ENCODE results near the gene RAD52. TPM values are rescaled to one million over a fixed set of nuclear protein-coding genes. Genes with fewer than 3 reads are reported as not detected.

The RAD52 gene
- total RNA-seq, 4 donors from 2014 or later: 6.0 to 28.4 (median 14.3) TPM

GRCh38 chr12:966724-967123 lies 17.2 kb upstream of the RAD52 start:
- no peak for TF ChIP-seq EP300 (IDR thresholded peaks at IDR 0.05)
- TF ChIP-seq POLR2AphosphoS5 (IDR thresholded peaks at IDR 0.05): no peak
- no peak overlapping the region for H3K27ac ChIP-seq
- no peaks in the 10 kb centered on the region for H3K4me1 ChIP-seq
- H3K9me3 ChIP-seq: no peaks in the 10 kb centered on the region
- 70% methylated on average over 6 of the region's 6 CpGs for whole genome bisulfite sequencing
- H3K4me3 ChIP-seq: no peak overlapping the region
- no peak for DNase-seq (ENCODE audit: low spot score in 2 of 2)
- H3K27me3 ChIP-seq: no peaks in the 10 kb centered on the region
- H3K36me3 ChIP-seq: no peaks in the 10 kb centered on the region

GRCh38 chr12:958588-959123 lies 9.2 kb upstream of the RAD52 start:
- no peak for DNase-seq (ENCODE audit: low spot score in 2 of 2)

GRCh38 chr12:955939-956338 lies 6.4 kb upstream of the RAD52 start:
- 97% methylated on average over 6 of the region's 6 CpGs for WGBS
- Histone ChIP-seq H3K27ac (no peak overlapping the region), H3K27me3 (no peaks in the 10 kb centered on the region), H3K4me1 (peaks cover 6% of the 10 kb centered on the region), H3K4me3 (no peak overlapping the region), H3K9me3 (no peaks in the 10 kb centered on the region), H3K36me3 (no peaks in the 10 kb centered on the region)
- no peak for DNase-seq (ENCODE audit: low spot score in 2 of 2)
- TF ChIP-seq POLR2A (IDR thresholded peaks at IDR 0.05) (no peak), EP300 (IDR thresholded peaks at IDR 0.05) (no peak), POLR2AphosphoS5 (IDR thresholded peaks at IDR 0.05) (no peak), CTCF (IDR thresholded peaks at IDR 0.05) (no peak)

More at GRCh38 chr12:958588-959123, 9.2 kb upstream of the RAD52 start:
- no peak overlapping the region for H3K4me3 ChIP-seq
- no peaks in the 10 kb centered on the region for H3K9me3 ChIP-seq
- H3K36me3 ChIP-seq: no peaks in the 10 kb centered on the region
- peaks cover 6% of the 10 kb centered on the region for H3K4me1 ChIP-seq
- no peaks in the 10 kb centered on the region for H3K27me3 ChIP-seq
- TF ChIP-seq CTCF (IDR thresholded peaks at IDR 0.05) (no peak), POLR2A (IDR thresholded peaks at IDR 0.05) (no peak), POLR2AphosphoS5 (IDR thresholded peaks at IDR 0.05) (no peak), EP300 (IDR thresholded peaks at IDR 0.05) (no peak)
- 67% methylated on average over 7 of the region's 8 CpGs for WGBS
- H3K27ac ChIP-seq: no peak overlapping the region

GRCh38 chr12:954741-955140 lies 5.2 kb upstream of the RAD52 start:
- TF ChIP-seq POLR2AphosphoS5 (IDR thresholded peaks at IDR 0.05) (no peak), POLR2A (IDR thresholded peaks at IDR 0.05) (no peak), EP300 (IDR thresholded peaks at IDR 0.05) (no peak), CTCF (IDR thresholded peaks at IDR 0.05) (no peak)
- Histone ChIP-seq H3K27me3 (no peaks in the 10 kb centered on the region), H3K4me3 (no peak overlapping the region), H3K9me3 (no peaks in the 10 kb centered on the region), H3K27ac (no peak overlapping the region), H3K4me1 (peaks cover 9% of the 10 kb centered on the region), H3K36me3 (no peaks in the 10 kb centered on the region)
- no peak for DNase-seq (ENCODE audit: low spot score in 2 of 2)

GRCh38 chr12:953776-954175 lies 4.3 kb upstream of the RAD52 start:
- DNase-seq (ENCODE audit: low spot score in 2 of 2): no peak
- H3K36me3 ChIP-seq: no peaks in the 10 kb centered on the region
- H3K27ac ChIP-seq: no peak overlapping the region
- TF ChIP-seq CTCF (IDR thresholded peaks at IDR 0.05) (no peak), EP300 (IDR thresholded peaks at IDR 0.05) (no peak), POLR2A (IDR thresholded peaks at IDR 0.05) (no peak), POLR2AphosphoS5 (IDR thresholded peaks at IDR 0.05) (no peak)
- WGBS: 66% methylated on average over 7 of the region's 7 CpGs
- no peaks in the 10 kb centered on the region for H3K27me3 ChIP-seq
- H3K4me3 ChIP-seq: no peak overlapping the region
- H3K9me3 ChIP-seq: no peaks in the 10 kb centered on the region
- peaks cover 10% of the 10 kb centered on the region for H3K4me1 ChIP-seq

- Histone ChIP-seq H3K9me3 (no peaks in the 10 kb centered on the region), H3K4me3 (no peak overlapping the region), H3K27ac (no peak overlapping the region), H3K4me1 (peaks cover 14% of the 10 kb centered on the region), H3K27me3 (no peaks in the 10 kb centered on the region), H3K36me3 (no peaks in the 10 kb centered on the region)
- 8% methylated on average over 1 of the region's 1 CpG for WGBS
- TF ChIP-seq POLR2A (IDR thresholded peaks at IDR 0.05) (no peak), EP300 (IDR thresholded peaks at IDR 0.05) (no peak), POLR2AphosphoS5 (IDR thresholded peaks at IDR 0.05) (no peak), CTCF (IDR thresholded peaks at IDR 0.05) (no peak)
- no peak for DNase-seq (ENCODE audit: low spot score in 2 of 2)
Measured at GRCh38 chr12:951176-951575, 1.7 kb upstream of the RAD52 start.

Data from suprapubic skin (tissue), 4 donors.